ENCODE measurements around the gene DNAJB14. TPM values are rescaled to one million over a fixed set of nuclear protein-coding genes. Genes with fewer than 3 reads are reported as not detected.

DNAJB14 gene
- total and polyA plus RNA-seq, 2 experiments from 2014 or later = 15.3 to 18.1 TPM

- Histone ChIP-seq H3K27me3 (no peaks in the 10 kb centered on the region), H3K4me1 (ENCODE audit: low read depth) (no peaks in the 10 kb centered on the region), H3K9me3 (ENCODE audit: low read depth) (no peaks in the 10 kb centered on the region), H3K36me3 (no peaks in the 10 kb centered on the region), H3K4me3 (no peak overlapping the region), H3K27ac (no peak overlapping the region)
- DNase-seq (ENCODE audit: low read depth in 1 of 2, low spot score in 1 of 2) = peak in 1 of 2 donors; percentile 3
- TF ChIP-seq, protein P1, sequence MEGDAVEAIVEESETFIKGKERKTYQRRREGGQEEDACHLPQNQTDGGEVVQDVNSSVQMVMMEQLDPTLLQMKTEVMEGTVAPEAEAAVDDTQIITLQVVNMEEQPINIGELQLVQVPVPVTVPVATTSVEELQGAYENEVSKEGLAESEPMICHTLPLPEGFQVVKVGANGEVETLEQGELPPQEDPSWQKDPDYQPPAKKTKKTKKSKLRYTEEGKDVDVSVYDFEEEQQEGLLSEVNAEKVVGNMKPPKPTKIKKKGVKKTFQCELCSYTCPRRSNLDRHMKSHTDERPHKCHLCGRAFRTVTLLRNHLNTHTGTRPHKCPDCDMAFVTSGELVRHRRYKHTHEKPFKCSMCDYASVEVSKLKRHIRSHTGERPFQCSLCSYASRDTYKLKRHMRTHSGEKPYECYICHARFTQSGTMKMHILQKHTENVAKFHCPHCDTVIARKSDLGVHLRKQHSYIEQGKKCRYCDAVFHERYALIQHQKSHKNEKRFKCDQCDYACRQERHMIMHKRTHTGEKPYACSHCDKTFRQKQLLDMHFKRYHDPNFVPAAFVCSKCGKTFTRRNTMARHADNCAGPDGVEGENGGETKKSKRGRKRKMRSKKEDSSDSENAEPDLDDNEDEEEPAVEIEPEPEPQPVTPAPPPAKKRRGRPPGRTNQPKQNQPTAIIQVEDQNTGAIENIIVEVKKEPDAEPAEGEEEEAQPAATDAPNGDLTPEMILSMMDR (IDR thresholded peaks at IDR 0.05; ENCODE audit: low read depth, low read length) = no peak
Observed at GRCh38 chr4:99863804-99864203, 82.6 kb downstream of the DNAJB14 start.

DNA sequence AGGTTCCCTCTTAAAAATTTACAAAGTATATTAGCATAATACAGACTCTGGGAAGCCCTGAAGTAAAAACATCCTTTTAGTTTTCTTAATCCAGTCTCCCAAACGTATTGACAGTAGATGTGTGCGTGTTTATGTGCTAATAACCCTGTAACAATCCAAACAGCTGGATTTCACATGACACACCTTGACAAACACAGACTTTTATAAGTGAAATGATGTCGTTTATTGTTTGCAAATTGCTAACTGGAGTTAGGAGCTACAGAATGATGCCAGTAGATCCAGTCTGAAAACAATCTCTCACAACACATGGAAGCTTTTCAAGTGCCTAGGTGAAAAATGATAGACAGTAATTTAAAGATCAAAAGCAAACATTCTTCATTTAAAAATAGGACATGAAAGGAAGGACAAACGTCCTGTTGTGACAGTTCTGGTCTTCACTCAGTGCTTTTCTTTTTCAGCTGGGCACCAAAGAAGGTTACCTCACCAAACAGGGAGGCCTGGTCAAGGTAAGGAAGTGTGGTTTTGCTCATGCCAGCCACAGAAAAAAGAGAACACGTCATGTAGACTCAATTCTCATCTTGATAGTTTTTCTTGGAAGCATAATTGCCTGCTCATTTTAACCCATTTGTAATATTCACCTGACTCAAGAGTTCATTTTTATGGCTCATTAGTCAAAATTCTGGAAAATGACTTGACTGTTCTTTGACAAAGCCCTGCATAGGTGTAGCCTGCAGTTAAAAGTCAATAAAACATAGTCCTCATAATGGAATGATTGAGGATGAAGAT, 85.1 kb downstream of the DNAJB14 start:
- Histone ChIP-seq H3K4me3 (no peak overlapping the region), H3K4me1 (ENCODE audit: low read depth) (no peaks in the 10 kb centered on the region), H3K27me3 (no peaks in the 10 kb centered on the region), H3K9me3 (ENCODE audit: low read depth) (no peaks in the 10 kb centered on the region), H3K36me3 (no peaks in the 10 kb centered on the region), H3K27ac (no peak overlapping the region)
- TF ChIP-seq, protein P1 (IDR thresholded peaks at IDR 0.05; ENCODE audit: low read depth, low read length) = no peak
- DNase-seq (ENCODE audit: low read depth in 1 of 2, low spot score in 1 of 2) = no peak

- no peak overlapping the region for H3K27ac ChIP-seq
- no peak for DNase-seq (ENCODE audit: low read depth in 1 of 2, low spot score in 1 of 2)
- TF ChIP-seq, protein P1 (IDR thresholded peaks at IDR 0.05; ENCODE audit: low read depth, low read length) = no peak
- H3K27me3 ChIP-seq = no peaks in the 10 kb centered on the region
- H3K4me1 ChIP-seq (ENCODE audit: low read depth) = no peaks in the 10 kb centered on the region
- H3K9me3 ChIP-seq (ENCODE audit: low read depth) = no peaks in the 10 kb centered on the region
- H3K36me3 ChIP-seq = no peaks in the 10 kb centered on the region
- no peak overlapping the region for H3K4me3 ChIP-seq
Observed at GRCh38 chr4:99860521-99860920, 85.9 kb downstream of the DNAJB14 start.

DNA sequence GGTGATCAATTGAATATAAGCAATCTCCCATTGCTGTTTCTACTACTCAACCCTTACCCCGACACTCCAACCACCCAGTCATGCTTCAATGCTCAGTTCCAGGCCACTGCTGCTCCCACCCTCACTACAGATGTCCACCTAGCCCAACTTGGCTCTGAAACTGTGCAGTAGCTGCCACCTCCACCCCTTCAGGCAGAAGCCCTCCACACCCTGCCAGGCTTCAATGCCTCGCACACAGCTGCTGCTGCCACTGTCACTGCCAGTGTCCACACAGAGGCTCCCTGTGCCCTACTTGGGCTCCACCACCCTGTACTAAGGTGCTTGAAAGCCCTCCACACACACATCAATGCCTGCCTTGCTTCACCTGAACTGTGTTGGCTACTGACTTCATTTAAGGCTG, 86.8 kb downstream of the DNAJB14 start:
- Histone ChIP-seq H3K4me1 (ENCODE audit: low read depth) (no peaks in the 10 kb centered on the region), H3K36me3 (no peaks in the 10 kb centered on the region), H3K4me3 (no peak overlapping the region), H3K27ac (no peak overlapping the region), H3K9me3 (ENCODE audit: low read depth) (no peaks in the 10 kb centered on the region), H3K27me3 (no peaks in the 10 kb centered on the region)
- TF ChIP-seq, protein P1 (IDR thresholded peaks at IDR 0.05; ENCODE audit: low read depth, low read length) = no peak
- no peak for DNase-seq (ENCODE audit: low read depth in 1 of 2, low spot score in 1 of 2)

DNA sequence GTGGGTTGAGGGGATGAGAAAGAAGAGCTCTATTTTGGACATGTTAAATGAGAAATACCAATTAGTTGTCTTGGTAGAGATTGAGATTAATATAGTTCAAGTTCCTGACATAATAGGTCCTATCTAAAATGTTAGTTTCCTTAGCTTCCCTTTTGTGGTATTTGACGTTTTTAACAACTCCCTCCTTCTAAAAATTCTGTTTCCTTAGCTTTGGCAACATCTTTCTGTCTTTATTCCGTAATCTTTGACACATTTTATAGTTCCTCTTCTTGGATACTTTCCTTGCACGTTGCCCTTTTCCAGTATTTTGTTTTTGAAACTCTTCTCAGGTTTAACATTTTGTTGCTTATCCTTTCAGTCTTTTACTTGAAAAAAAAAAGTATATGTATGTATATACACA, 89.1 kb downstream of the DNAJB14 start:
- TF ChIP-seq, protein P1 (IDR thresholded peaks at IDR 0.05; ENCODE audit: low read depth, low read length) = no peak
- no peaks in the 10 kb centered on the region for H3K36me3 ChIP-seq
- H3K9me3 ChIP-seq (ENCODE audit: low read depth) = no peaks in the 10 kb centered on the region
- H3K4me1 ChIP-seq (ENCODE audit: low read depth) = no peaks in the 10 kb centered on the region
- DNase-seq (ENCODE audit: low read depth in 1 of 2, low spot score in 1 of 2) = no peak
- no peaks in the 10 kb centered on the region for H3K27me3 ChIP-seq
- H3K4me3 ChIP-seq = no peak overlapping the region
- no peak overlapping the region for H3K27ac ChIP-seq

All from cardiac muscle cell (in vitro differentiated cells and primary cell).